T follicular helper cell (primary cell): ENCODE measurements around the gene SARM1.

ENCODE experiments used
- DNase-seq: peaks from one replicate; pipeline ENCODE4 v3.0.0-alpha.2; 2020; ENCODE audit warnings: low read depth

SARM1 gene

DNA sequence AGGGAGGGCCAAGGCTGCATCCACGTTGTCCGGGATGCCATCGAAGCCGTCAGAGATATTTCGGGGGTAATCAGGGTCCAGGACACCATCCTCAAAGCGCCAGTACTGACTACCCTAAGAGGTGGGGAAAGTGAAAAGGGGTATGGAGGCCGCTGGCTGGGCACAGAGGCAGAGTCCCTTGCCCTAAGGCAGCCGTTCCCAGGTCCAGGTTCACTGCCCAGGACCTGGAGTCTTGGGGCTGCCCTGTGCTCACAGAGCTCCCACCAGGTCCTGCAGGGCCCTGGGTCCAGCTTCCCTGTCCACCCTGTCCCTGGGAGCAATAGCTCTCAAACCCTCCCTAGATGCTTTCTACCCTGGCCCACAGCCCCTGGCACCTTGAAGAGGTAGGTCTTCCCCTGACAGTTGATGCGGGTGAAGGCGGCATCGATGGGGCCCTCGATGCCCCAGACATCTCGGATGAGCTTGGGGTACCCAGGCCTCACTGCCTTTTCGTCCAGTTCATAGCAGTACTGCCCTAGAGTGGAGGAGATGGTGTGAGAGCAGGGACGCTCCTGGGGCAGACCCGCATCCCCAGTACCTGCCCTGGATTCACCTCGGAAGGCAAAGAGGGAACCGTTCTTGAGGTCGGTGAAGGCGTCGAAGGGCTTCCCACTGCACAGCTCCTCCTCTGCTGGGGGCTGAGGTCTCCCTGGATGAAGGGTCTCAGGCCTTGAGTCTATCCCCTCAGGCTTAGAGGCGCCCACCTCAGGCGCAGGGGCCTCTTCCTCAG, 2.4 kb upstream of the SARM1 start:
- no peak for DNase-seq

DNA sequence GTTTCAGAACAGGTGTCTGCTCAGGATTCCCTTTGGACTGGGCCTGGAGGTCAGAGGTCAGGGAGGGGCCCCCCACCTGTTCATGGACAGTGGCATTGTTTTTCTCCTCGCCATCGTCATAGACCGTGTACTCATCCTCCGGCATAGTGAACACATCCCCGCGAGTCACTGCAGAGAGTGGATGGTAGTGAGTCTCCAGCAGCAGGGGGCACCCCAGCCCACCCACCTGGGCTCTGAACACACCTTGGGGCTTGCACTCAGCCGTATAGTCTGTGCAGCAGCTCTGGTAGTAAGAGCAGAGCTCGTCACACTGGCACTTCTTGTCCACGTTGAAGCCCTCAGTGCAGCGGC, 1.8 kb upstream of the SARM1 start:
- no peak for DNase-seq

DNA sequence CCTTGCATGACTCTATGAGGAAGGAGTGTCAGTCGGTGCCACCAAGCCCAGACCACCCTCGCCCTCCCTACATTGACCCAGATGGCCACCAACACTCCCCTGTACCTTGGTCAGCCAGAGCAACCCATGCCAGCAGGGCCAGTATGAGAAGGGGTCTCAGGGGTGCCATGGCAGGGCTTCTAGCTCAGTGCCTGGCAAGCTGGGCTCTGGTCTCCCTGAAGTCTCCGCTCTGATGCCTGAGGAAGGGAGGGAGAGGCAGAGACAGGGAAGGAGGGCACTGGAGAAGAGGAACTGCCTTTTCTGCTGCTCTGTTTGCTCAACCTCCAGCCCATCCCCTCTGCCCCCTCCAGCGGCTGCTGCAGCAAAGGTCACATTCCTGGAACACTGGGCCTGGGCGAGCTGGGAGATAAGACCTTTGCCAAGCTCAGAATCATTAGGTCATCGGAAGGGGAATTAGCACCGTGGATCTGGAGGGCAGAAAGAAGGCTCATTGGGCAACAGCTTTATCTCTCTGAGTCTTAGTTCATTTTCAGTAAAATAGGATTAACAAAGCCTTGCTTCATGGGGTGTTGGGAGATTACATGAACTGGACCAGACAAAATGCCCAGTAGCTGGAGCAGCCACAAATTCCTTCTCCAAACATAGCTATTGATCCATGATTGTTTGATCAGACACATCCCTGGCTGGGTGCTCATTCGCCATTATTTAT, 1.3 kb upstream of the SARM1 start, which contains the start of gene VTN:
Gene VTN (minus strand): TSS at position 273 of the 709 bp plus-strand sequence. CDS start 104 bp downstream, at position 169.
- no peak for DNase-seq

DNA sequence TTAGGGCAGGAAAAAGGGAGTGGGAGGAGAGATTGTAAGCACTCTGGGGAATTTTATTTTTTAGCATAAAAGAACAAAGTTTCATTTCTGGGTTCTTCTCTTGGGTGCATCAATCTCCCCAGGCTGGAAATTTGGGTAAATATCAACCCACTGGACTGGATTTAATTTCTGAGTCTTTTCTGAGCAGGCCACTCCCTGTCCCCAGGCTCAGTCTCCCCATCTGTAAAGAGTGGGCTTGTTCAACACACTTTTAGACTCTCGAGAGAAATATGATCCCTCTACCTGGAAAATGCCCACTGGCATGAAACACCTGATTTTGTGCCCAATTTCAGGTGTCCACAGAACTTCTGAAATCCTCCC, 770 bp upstream of the SARM1 start:
- no peak for DNase-seq

DNA sequence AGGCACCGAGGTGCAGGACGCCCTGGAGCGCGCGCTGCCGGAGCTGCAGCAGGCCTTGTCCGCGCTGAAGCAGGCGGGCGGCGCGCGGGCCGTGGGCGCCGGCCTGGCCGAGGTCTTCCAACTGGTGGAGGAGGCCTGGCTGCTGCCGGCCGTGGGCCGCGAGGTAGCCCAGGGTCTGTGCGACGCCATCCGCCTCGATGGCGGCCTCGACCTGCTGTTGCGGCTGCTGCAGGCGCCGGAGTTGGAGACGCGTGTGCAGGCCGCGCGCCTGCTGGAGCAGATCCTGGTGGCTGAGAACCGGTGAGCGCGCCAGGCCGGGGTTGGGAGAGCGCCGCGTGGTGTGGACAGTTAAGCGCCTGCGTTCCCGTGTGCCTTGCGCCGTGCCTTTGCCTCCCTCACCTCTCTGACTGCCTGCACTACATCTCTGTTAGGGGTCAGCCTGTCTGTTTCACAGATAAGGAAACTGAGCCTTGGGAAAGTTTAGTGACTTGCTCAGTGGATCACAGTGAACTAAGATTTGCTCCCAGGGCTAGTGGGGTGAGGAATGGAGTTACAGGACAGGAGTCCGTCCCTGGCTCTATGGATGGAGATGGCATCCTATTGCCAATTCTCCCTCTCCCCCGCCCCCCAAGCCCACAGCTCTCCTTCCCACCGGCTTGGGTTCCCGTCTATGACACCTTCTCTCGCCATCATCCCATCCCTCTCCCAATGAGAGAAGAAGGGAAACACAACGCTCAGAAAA, 880 bp downstream of the SARM1 start:
- DNase-seq, result no peak

DNA sequence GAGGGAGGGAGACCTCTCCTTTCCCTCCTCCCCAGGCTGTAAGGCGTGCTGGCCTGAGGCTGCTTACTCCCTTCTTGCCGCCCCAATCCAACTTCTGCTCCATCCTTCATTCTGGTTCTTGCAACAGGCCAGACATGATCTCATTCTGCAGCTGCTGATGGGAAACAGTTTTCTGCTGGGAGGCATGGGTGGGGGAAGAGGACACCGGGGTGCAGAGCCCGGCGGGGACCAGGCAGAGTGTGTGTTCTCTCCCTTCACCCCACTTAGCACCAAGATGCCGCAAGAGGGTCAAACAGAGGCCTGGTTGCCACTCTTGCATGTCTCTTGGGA, 1.4 kb downstream of the SARM1 start:
- DNase-seq, result no peak

DNA sequence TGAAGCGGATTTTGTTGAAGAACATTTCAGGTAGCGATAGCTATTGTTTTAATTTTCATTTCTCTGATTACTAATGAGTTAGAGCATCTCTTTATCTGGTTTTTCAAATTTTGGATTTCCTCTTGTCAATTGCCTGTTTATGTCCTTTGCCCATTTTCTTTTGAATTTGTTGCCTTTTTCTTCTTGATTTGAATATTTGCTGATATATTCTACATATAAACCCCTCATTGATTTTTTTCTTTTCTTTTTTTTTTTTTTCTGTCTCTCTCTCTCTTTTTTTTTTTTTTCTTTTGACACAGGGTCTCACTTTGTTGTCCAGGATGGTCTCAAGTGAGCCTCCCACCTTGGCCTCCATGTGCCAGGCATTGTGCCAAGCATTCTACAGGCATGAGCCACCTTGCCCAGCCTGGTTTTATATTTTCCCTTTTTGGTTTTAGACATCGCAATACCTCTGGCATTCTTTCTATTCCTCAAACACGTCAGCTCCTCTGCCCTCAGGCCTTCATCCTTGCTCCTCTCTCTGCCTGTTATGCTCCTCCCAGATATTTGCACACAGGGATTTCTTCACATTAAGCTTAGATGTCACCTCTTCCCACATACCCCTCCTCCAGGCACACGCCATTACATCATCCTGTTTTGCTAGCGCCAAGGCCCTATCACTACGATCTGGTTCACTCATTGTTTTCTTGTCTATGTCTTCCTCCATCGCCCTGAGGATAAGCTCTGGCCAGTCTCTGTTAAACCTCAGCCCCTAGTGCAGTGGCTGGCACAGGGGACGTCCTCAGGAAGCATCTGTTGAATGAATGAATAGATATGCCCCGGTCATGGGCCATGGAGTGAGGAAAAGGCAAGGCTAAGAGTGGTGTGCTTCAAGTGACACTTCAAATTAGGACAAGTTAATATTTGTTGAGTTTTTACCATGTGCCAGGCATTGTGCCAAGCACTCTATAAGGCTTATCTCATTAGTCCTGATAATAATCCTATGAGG, 8.6 kb downstream of the SARM1 start:
- DNase-seq, result no peak

DNA sequence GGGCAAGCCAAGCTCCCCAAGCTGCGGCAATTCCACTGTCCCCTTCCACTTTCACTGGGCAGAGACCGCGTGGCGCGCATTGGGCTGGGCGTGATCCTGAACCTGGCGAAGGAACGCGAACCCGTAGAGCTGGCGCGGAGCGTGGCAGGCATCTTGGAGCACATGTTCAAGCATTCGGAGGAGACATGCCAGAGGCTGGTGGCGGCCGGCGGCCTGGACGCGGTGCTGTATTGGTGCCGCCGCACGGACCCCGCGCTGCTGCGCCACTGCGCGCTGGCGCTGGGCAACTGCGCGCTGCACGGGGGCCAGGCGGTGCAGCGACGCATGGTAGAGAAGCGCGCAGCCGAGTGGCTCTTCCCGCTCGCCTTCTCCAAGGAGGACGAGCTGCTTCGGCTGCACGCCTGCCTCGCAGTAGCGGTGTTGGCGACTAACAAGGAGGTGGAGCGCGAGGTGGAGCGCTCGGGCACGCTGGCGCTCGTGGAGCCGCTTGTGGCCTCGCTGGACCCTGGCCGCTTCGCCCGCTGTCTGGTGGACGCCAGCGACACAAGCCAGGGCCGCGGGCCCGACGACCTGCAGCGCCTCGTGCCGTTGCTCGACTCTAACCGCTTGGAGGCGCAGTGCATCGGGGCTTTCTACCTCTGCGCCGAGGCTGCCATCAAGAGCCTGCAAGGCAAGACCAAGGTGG, 9.8 kb downstream of the SARM1 start:
- DNase-seq, result no peak

DNA sequence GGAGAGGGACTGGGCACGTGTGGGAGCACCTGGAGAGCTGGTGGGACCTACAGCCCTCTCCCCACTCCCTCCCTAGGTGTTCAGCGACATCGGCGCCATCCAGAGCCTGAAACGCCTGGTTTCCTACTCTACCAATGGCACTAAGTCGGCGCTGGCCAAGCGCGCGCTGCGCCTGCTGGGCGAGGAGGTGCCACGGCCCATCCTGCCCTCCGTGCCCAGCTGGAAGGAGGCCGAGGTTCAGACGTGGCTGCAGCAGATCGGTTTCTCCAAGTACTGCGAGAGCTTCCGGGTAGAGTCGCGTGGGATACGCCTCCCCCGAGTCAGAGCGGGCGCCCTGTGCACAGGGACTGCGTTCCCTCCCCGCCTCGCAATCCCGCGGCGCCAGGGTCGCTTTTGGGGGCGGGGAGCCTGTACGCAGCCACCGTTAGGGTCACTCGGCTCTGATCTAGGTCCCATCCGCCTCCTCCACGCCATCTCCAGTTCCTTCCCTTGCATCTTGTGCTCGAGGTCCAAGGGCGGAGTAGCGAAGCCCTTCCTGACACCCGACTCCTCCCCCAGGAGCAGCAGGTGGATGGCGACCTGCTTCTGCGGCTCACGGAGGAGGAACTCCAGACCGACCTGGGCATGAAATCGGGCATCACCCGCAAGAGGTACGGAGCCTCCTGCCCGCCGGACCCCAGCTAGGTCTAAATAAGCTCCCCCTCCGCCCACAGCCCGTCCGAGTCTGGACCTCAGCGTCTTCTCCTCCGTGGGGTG, 13.0 kb downstream of the SARM1 start:
- DNase-seq, result peak; percentile 44

DNA sequence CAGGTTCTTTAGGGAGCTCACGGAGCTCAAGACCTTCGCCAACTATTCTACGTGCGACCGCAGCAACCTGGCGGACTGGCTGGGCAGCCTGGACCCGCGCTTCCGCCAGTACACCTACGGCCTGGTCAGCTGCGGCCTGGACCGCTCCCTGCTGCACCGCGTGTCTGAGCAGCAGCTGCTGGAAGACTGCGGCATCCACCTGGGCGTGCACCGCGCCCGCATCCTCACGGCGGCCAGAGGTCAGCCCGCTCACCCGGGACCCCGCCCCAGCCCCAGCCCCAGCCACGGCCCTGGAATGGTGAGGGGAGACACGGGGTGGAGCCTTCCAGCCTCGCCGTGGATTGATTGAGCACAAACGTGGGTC, 13.5 kb downstream of the SARM1 start:
- DNase-seq, result no peak

DNA sequence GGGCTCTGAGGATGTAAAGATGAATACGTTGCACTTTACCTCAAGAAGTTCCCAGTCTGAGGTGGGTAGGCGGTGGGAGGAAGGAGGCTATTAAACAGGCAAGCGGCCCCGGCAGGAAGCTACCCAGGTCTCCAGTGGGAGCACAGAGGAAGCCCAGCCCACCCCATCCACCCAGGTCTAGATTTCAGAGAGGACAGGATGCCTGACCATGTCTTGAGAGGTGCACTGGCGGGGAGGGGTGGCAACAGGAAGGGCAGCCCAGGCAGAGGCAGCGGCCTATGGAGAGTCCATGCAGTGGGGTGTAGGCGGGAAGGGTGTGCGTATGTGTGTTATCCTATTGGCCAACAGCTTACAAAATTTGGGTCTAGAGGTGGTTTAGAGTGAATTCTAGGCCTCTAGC, 13.9 kb downstream of the SARM1 start:
- DNase-seq, result no peak

DNA sequence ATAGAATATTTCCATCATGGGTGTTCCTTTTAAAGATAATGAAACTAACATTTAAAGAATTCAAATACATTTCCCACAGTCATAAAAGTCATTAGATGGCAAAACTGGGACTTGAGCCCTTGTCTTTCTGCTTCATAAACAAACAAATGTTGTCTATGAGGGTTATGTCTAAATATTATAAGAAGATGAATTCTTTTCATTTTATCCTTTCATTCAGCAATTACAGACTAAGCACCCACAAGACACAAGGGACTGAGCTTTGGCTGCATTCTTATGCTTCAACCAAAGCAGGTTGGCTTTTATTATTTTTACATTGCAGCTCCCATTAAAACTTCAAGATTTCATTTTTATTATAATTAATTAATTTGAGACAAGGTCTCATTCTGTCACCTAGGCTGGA, 14.9 kb downstream of the SARM1 start:
- DNase-seq, result no peak

DNA sequence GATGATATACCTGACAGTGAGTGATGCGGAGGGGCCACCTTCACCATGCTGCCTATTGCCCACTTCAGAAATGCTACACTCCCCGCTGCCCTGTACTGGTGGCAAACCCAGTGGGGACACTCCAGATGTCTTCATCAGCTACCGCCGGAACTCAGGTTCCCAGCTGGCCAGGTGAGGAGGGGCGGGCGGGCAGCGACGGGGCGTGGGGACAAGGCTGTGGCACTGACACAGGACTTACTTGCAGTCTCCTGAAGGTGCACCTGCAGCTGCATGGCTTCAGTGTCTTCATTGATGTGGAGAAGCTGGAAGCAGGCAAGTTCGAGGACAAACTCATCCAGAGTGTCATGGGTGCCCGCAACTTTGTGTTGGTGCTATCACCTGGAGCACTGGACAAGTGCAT, 16.6 kb downstream of the SARM1 start:
- DNase-seq, result no peak

DNA sequence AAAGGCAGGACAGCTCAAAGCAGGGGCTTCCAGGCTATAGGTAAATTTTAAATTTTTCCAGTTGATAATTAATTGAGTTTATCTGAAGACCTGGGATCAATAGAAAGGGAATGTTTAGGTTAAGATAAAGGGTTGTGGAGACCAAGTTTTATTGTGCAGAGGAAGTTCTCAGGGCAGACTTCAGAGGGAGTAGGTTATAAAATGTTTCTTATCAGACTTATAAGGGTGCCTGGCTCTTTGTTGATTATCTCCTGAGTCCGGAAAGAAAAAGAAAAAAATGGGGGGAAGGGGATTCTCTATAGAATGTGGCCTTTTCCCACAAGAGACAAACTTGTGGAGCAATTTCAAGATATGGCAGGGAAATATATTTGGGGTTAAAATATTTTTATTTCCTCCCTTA, 18.6 kb downstream of the SARM1 start:
- no peak for DNase-seq

DNA sequence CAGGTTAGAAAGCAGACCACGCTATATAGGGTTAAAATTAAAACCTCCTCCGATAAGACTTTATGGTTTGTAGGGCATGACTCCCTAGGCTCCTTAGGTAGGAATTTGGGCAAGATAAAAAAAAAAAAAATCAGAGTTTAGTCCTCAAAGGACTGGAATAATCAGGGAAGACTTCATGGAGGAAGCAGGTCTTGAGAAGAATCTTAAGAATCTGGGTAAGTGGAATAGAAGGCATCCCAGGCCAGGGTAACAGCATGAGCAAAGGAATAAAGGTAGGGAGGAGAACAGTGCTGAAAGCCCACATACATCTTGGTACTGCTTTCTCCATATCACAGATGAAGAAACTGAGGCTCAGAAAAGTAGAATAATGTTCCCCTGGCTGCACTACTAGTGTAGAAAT, 19.1 kb downstream of the SARM1 start:
- no peak for DNase-seq

DNA sequence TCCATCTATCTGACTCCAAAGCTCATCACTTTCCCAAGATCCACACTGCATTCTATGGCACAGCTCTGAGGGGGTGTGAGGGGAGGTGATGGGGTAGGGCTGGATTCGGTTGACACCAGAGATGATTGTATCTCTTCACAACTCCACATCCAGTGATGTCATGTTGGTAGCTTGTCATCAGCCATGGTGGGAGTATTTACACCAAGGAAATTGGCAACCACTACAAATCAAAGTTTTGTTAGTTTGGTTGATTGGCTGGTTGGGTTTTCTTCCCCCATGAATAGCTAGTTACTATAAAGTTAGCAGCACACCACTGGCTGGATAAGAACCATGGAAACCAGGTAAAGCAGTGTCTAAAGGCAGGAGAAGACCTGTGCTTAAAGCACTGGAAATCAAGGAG, 19.5 kb downstream of the SARM1 start:
- DNase-seq, result no peak

DNA sequence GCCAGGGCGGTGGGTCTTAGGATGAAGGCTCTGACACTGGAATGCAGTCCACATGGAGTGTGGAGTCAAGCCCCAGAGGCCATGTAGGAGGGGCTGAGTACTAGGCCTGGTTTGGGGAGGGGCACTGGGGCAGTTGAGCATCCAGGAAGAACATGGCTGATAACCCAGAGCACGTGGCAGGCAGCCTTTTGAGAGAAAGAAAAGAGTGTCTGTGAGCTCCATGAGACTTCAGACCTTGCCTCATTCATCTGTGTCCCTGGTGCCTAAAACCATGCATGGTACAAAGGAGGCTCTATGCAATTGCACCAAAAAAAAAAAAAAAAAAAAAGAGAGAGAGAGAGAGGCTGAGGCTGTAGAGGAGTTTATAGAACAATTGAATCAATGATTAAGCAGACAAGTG, 19.9 kb downstream of the SARM1 start:
- DNase-seq, result no peak

DNA sequence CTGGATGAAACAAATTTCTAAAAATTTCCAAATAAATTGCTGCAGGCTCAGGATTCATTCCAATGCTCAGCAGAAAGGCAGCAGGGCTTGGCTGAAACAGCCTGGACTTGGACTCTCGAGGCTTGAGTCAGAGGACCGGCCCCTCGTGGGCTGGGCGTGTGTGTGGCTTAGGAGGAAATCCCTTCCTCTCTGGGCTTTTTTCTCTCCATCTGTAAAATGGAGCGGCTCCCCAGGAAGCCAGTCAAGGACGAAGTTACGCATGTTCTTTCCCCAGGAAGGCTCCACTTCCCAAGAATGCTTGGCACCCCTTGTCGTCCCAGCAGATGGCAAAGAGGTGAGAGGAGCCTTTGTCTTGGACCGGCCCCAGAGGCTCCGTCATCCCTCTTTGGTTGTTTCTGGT, 21.0 kb downstream of the SARM1 start:
- DNase-seq, result no peak

DNA sequence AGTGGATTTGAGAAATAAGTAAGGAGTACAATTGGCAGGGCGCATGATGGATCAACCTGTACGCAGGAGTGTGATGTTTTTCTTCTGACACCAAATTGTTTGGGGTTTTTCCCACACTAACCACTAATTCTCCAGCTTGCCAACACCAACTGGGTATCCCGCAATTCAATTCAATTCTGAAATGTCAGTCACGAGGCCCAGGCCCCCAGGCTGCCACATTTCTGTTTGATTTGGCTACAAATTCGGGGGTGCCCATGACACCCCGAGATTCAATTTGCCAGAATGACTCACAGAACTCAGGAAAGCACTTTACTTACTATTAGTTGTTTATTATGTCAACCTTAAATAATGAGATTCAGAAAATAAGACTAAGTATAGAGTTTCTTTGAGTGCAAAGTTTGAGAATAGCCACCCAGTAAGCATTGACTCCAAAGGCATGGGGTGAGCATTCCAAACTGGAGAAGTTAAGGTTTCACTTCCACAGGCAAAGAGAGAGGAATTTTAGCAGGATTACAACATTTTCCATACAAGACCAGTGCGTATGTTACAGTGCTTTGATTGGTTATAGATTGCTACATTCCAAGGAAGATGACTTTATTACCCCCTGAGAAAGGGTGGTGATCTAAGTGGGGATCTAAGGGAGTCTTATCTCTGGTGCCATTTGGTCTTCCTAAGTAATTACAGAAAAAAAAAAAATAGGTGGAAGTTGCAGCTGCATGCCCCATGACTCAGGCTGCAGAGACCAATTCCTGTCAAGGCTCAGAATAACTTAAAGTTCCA, 23.0 kb downstream of the SARM1 start:
- DNase-seq, result no peak

DNA sequence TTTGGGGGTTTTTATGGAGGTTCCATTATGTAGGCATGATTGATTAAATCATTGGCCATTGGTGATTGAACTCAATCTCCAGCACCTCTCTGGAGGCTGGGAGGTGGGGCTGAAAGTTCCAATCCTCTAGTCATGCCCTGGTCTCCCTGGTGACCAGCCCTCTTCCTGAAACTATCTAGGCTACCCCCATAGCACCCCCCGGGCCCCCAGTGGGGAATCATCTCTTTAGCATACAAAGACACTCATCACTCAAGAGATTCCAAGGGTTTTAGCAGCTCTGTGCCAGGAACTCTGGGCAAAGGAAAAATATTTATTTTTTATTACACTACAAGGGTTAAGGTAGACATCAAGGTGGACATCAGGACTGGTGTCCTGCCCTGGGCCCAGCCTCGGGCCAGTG, 23.9 kb downstream of the SARM1 start:
- DNase-seq, result no peak
